NB4 (cell line): ENCODE data around the gene CCDC154.
"Not testable (repeated sequence)": the region's sequence is repeated elsewhere in the genome, so short reads cannot be mapped to it uniquely, and the experiment has no call there.

Experiments
- MAX ChIP-seq: IDR thresholded peaks from 2 replicates; pipeline ENCODE4 v1.6.1; 2011; ENCODE audit warnings: low read depth, low read length
- MYC ChIP-seq: IDR thresholded peaks from 2 replicates; pipeline ENCODE4 v1.6.1; 2011; ENCODE audit warnings: low read depth, low read length
- POLR2A ChIP-seq: IDR thresholded peaks from 2 replicates; pipeline ENCODE4 v1.6.1; 2011; ENCODE audit warnings: mild to moderate bottlenecking; ENCODE audit not compliant: insufficient read length; ENCODE audit errors: extremely low read depth
- TF ChIP-seq, protein P1 (sequence below): IDR thresholded peaks from one replicate; pipeline ENCODE4 v1.5.1; 2012; ENCODE audit warnings: low read depth, low read length

DNA sequence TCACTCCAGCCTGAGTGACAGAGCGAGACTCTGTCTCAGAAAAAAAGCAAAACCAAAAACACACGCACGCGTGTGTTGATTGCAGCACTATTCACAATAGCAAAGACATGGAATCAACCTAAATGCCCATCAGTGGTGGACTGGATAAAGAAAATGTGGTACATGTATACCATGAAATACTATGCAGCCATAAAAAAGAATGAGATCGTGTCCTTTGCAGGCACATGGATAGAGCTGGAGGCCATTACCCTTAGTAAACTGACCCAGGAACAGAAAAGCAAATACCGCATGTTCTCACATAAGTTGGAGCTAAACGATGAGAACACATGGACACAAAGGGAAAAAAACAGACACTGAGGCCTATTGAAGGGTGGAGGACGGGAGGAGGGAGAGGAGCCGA is 34.6 kb upstream of the CCDC154 start:
- TF ChIP-seq, protein P1, sequence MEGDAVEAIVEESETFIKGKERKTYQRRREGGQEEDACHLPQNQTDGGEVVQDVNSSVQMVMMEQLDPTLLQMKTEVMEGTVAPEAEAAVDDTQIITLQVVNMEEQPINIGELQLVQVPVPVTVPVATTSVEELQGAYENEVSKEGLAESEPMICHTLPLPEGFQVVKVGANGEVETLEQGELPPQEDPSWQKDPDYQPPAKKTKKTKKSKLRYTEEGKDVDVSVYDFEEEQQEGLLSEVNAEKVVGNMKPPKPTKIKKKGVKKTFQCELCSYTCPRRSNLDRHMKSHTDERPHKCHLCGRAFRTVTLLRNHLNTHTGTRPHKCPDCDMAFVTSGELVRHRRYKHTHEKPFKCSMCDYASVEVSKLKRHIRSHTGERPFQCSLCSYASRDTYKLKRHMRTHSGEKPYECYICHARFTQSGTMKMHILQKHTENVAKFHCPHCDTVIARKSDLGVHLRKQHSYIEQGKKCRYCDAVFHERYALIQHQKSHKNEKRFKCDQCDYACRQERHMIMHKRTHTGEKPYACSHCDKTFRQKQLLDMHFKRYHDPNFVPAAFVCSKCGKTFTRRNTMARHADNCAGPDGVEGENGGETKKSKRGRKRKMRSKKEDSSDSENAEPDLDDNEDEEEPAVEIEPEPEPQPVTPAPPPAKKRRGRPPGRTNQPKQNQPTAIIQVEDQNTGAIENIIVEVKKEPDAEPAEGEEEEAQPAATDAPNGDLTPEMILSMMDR: not testable (repeated sequence)
- not testable (repeated sequence) for TF ChIP-seq MYC, MAX, POLR2A
